ENCODE results near the gene MEGF10. TPM values are rescaled to one million over a fixed set of nuclear protein-coding genes. Genes with fewer than 3 reads are reported as not detected.

Gene MEGF10
- total and polyA plus RNA-seq, 10 of the 15 experiments (the other 5 are each of a cell fraction or from before 2014, with no cell fraction given) = 0.03 to 0.21 (median 0.05) TPM; not detected in 5

DNA sequence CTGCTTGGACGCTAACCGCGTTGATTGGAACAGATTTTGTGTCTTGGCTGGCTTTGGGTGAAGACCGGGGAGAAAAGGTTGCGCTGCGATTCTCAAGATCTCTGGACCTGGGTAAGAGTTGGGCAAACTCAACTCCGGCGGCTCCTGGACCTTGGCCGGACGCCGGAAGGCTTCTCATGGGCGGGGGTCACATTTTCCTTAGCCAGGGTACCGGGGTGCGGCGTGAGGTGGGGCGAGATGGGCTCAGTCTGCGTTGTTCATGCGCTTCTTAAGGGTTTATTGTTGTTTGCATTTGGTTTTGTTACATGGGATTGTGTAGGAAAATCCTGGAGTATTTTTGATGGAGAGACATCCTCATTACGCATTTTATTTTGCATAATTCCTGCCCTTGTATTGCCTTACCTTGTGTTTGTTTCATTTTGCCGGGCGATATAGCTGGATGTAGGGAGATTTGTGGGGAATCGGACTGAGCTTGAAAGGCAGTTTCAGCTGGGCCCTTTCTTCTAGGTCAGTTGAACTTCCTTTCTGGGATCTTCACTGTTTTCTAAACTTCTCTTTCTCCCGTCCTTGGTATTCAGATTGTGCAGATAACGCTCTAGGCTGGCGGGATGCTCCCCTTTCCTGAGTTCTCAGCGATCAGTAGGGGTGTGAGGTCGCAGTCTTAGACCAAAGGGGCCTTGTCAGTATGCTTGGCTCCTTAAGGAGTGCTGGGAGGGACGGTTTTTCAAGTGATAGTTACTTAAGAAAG lies 524 bp downstream of the MEGF10 start (continued):
- TF ChIP-seq SPI1 (IDR thresholded peaks at IDR 0.05; ENCODE audit: borderline replicate concordance, insufficient read depth, low read depth, low read length) = no peak
- TF ChIP-seq MTA2 (IDR thresholded peaks at IDR 0.05; ENCODE audit: low read depth) = no peak
- no peak for TF ChIP-seq ZNF384 (IDR thresholded peaks at IDR 0.05; ENCODE audit: borderline replicate concordance, low read depth, low read length)
- no peak for TF ChIP-seq ZNF24 (IDR thresholded peaks at IDR 0.05)
- no peak for TF ChIP-seq RAD21 (IDR thresholded peaks at IDR 0.05; ENCODE audit: insufficient read depth, low read depth, low read length)
- TF ChIP-seq, protein P1, sequence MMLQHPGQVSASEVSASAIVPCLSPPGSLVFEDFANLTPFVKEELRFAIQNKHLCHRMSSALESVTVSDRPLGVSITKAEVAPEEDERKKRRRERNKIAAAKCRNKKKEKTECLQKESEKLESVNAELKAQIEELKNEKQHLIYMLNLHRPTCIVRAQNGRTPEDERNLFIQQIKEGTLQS (IDR thresholded peaks at IDR 0.05; ENCODE audit: borderline replicate concordance, extremely low read depth, low read depth, low read length) = no peak

DNA sequence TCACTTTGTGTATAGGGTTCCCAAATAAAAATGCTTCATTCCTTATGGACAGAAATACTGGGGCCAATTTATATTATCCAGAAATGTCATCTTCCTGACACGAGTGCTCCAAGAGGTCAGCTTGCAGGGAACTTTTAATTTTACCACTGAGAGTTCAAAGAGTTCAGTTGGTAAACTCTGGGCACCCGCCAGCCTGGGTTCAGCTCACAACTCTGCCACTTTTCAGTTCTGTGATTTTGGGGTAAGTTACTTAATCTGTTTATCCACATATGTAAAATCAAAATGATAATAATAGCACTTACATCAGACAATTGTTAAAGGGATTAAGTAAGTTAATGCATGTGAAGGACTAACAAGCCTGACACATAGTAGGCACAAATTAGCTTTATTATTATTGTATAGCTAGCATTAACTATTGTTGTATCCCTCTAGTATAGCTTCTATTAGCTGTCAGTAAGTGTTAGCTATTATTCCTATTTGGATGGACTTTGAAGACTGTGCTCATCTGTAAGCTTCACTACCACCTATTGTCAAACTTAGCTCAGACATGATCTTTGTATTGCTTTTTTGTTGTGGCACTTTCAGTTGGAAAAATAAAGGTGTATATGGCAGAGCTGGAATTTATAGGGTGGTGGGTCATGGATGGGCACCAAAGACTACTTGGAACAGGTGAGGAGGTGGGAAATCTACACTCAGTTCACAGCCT lies 1.6 kb downstream of the MEGF10 start:
- intact Hi-C loops (cut with micrococcal nuclease; ENCODE audit: unreplicated experiment) (no loop called here), in situ Hi-C loops (cut with MboI) (no loop called here)
- Histone ChIP-seq H3K4me2 (ENCODE audit: control insufficient read depth, insufficient read depth) (no peak overlapping the region), H4K20me1 (ENCODE audit: control insufficient read depth, insufficient read depth) (no peaks in the 10 kb centered on the region; the same call in 1 of the 2 replicates), H3K79me2 (ENCODE audit: control insufficient read depth, insufficient read depth, low read length) (no peaks in the 10 kb centered on the region), H3K4me1 (ENCODE audit: control insufficient read depth, insufficient read depth, low read length) (no peaks in the 10 kb centered on the region), H3K9ac (ENCODE audit: control insufficient read depth, insufficient read depth, low read length) (no peak overlapping the region), H2AFZ (ENCODE audit: control insufficient read depth, low read depth, low read length) (no peak overlapping the region), H3K27ac (ENCODE audit: control insufficient read depth, insufficient read depth) (no peak overlapping the region), H3K4me3 (no peak overlapping the region), H3K36me3 (ENCODE audit: control insufficient read depth in 2 of 2, insufficient read depth in 2 of 2, low read length in 1 of 2) (no peaks in the 10 kb centered on the region), H3K27me3 (replicated peaks in 1 of 2; ENCODE audit: control insufficient read depth in 2 of 2, insufficient read depth in 2 of 2, low read length in 1 of 2) (peaks cover 1 to 13% of the 10 kb centered on the region in 2 experiments), H3K9me3 (replicated peaks; ENCODE audit: control insufficient read depth, insufficient read depth, low read length) (no peaks in the 10 kb centered on the region; the same call in 2 of the 3 replicates)
- TF ChIP-seq YY1 (IDR thresholded peaks at IDR 0.05; ENCODE audit: low read depth, low read length) (no peak), SIX5 (IDR thresholded peaks at IDR 0.05; ENCODE audit: low read depth, low read length, severe bottlenecking) (no peak), CBFB (IDR thresholded peaks at IDR 0.05; ENCODE audit: low read depth) (no peak), EGR1 (IDR thresholded peaks at IDR 0.05; ENCODE audit: borderline replicate concordance in 1 of 2, low read depth in 2 of 2, low read length in 2 of 2) (no peak), NR2C2 (IDR thresholded peaks at IDR 0.05; ENCODE audit: borderline replicate concordance, control insufficient read depth, insufficient read length, low read depth) (no peak), IRF4 (IDR thresholded peaks at IDR 0.05; ENCODE audit: low read depth, low read length) (no peak), TARDBP (IDR thresholded peaks at IDR 0.05; ENCODE audit: borderline replicate concordance) (no peak), HDAC2 (IDR thresholded peaks at IDR 0.05) (no peak), MEF2B (IDR thresholded peaks at IDR 0.05; ENCODE audit: partially characterized antibody, poor library complexity, severe bottlenecking) (no peak)
- TF ChIP-seq, protein P2, sequence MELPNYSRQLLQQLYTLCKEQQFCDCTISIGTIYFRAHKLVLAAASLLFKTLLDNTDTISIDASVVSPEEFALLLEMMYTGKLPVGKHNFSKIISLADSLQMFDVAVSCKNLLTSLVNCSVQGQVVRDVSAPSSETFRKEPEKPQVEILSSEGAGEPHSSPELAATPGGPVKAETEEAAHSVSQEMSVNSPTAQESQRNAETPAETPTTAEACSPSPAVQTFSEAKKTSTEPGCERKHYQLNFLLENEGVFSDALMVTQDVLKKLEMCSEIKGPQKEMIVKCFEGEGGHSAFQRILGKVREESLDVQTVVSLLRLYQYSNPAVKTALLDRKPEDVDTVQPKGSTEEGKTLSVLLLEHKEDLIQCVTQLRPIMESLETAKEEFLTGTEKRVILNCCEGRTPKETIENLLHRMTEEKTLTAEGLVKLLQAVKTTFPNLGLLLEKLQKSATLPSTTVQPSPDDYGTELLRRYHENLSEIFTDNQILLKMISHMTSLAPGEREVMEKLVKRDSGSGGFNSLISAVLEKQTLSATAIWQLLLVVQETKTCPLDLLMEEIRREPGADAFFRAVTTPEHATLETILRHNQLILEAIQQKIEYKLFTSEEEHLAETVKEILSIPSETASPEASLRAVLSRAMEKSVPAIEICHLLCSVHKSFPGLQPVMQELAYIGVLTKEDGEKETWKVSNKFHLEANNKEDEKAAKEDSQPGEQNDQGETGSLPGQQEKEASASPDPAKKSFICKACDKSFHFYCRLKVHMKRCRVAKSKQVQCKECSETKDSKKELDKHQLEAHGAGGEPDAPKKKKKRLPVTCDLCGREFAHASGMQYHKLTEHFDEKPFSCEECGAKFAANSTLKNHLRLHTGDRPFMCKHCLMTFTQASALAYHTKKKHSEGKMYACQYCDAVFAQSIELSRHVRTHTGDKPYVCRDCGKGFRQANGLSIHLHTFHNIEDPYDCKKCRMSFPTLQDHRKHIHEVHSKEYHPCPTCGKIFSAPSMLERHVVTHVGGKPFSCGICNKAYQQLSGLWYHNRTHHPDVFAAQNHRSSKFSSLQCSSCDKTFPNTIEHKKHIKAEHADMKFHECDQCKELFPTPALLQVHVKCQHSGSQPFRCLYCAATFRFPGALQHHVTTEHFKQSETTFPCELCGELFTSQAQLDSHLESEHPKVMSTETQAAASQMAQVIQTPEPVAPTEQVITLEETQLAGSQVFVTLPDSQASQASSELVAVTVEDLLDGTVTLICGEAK (IDR thresholded peaks at IDR 0.05; ENCODE audit: borderline replicate concordance) = no peak
- BruUV-seq (replicated peaks) = no TSS peak
- 21% methylated on average over 2 of the region's 2 CpGs for WGBS (ENCODE audit: insufficient coverage, insufficient replicate concordance, low lambda C conversion rate, missing lambda C conversion rate)
- FAIRE-seq (no peak), ATAC-seq (no peak), DNase-seq (ENCODE audit: low read depth, low spot score) (no peak)
- ChIA-PET CTCF (interaction anchor here (0.6 to 1.2 kb wide), 4 partner anchors 20 to 454 kb away, joined by 3 to 6 read pairs (median 3); no protein-coding TSS in a partner anchor), RAD21 (ENCODE audit: unreplicated experiment) (no interaction called here), POLR2A (no interaction called here), SMC1A (ENCODE audit: uncharacterized antibody, unreplicated experiment) (no interaction called here)
